ENCODE measurements around the gene NDUFA9.

Gene NDUFA9

GRCh38 chr12:4648501-4649357, at the start of gene NDUFA9, which contains the start of gene AKAP3:
NDUFA9 (plus strand) TSS chr12:4649114; CDS start chr12:4649127, 13 bp downstream.
AKAP3 (minus strand) TSS chr12:4649051; CDS start chr12:4638196, 10,855 bp downstream.
- DNase-seq, result peak; percentile 59

GRCh38 chr12:4603421-4603820, 45.5 kb upstream of the NDUFA9 start:
- no peak for DNase-seq

DNA sequence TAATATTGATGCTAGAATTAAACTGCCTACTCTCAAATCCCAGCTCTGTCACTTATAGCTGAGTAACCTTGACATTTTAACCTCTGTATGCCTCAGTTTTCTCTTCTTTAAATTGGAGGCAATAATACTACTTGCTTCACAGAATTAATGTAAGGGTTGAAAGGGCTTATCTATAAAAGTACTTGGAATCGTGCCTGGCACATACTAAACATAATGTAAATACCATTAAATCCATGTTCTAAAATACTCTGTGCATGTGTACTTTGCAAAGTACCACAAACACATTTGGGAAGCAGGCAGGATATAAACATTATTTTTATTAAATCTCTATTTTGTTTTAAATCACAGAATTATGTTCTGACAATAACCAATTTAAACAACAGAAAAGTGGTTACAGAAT, 45.0 kb upstream of the NDUFA9 start:
- no peak for DNase-seq

- peak; percentile 55 for DNase-seq
Measured at GRCh38 chr12:4604684-4605193, 44.2 kb upstream of the NDUFA9 start.

DNA sequence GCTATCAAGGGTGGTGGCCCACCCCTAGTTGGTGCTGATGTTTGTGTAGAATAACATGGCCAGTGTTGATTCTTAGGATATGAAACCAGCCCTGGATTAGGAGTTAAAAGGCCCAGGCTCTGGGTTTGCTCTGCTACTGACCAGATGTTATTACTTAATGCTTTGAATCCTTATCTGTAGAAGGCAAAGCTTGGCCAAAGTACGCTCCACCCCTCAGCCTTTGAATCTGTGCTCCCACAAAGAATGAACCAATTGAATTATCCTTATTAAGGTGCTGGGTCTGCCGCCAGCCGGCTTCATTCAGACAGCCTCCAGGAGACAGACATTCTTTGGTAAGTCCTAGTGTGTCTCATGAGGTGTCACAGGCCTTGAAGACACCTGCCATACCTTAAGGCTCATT, 41.9 kb upstream of the NDUFA9 start:
- no peak for DNase-seq

DNA sequence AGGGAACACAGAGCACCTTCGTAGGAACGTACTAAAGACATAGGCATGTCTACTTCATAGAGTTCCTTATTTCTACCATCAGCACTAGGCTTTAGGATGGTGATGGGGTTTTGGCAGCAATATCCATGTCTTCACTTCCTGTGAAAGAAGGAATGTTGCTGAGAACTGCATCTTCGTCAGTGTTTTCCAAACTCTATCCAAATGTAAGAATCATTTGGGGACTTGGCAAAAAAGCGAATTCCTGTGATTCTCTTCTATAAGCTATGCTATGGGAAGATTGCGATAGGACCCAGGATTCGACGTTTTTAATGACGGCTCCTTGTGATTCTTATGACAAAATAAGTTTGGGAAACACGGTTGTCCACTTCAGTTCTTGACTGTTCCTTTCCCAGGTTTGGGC, 39.8 kb upstream of the NDUFA9 start:
- DNase-seq, result no peak

GRCh38 chr12:4610481-4610880, 38.4 kb upstream of the NDUFA9 start:
- DNase-seq, result no peak

- DNase-seq, result no peak
Measured at GRCh38 chr12:4615667-4616066, 33.2 kb upstream of the NDUFA9 start.

DNA sequence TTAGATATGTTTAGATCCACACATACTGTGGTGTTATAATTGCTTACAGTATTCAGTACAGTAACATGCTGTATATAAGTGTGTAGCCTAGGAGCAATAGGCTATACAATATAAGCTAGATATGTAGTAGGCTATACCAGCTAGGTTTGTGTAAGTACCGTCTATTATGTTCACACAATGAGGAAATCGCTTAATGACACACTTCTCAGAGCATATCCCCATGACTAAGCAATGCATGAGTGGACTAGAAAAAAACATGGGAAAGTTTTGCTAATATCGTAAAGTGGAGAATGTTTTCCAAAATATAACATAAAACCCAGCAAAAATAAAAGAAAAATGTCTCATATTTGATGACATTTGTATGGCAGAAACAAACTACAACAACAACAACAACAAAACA, 27.4 kb upstream of the NDUFA9 start:
- DNase-seq, result no peak

DNA sequence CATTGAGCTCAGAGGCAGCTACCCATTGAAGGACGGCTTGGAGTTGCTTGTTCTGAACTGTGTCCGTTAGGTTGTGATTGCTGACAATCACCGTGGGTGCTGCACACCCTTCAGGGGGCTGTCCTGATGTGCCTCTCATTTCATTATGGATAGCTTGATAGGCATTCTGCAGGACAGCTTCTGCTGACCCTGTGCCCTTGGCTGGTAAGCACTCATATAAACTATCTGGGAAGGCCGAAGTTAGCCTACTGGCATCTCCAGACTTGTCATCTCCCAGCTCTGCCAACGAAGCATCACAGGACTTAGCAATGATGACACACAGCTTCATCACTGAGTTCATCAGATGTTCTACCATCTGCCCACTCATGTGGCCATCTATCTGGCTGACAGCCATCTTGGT, 22.4 kb upstream of the NDUFA9 start:
- DNase-seq, result no peak

DNA sequence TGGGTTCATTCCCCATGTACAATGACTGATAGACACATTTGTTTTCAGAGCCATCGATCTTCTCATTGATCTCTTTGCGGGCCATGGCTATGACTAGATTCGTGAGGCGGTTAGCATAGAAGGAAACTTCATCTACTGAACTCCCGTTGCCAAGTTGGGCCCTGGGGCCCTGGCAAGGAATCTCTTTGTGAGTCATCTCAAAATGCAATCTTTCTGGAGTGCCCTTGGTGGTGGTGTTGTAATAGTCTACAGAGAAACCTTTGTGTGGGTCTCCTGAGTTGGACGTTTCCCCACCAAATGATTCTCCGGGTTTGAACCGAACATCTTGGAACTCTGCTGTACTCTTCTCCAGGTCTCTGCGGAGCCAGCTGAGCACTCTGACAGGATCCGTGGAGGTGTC, 20.5 kb upstream of the NDUFA9 start:
- no peak for DNase-seq

DNA sequence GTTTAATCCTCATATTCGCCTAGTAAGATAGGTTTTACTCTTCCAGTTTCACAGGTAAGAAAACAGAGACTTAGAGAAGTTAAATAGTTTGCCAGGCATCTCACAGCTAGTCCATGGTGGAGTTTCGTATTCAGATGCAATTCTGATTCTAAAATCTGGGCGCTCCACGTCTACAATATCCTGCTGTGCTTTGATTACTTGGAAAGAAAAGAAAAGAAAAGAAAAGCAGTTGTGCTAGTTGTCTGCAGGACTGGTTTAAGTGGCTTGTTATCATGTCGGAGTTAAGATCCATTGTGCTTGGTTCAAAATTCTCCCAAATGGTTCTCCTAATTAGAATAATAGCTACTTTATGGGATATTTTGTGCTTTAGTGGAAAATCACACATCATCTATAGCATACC, 18.7 kb upstream of the NDUFA9 start:
- DNase-seq, result no peak

GRCh38 chr12:4643747-4644146, 5.2 kb upstream of the NDUFA9 start:
- no peak for DNase-seq

DNA sequence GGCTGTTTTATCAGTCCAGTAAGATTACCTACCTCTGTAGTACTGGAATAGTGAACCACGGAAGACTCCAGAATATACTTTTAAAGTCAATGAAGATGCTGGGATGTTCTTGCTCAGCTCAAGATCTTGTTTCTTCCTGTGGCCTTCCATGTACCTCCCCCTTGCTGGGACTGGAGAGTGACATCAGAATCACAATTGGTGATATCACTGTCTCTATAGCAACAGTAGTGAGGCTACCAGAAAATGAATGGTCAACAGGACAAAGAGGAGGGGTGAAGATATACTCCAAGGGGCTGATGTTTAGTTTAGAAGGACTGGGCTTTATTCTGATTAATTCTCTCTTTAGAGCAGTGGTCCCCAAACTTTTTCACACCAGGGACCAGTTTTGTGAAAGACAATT, 3.9 kb upstream of the NDUFA9 start:
- no peak for DNase-seq

DNA sequence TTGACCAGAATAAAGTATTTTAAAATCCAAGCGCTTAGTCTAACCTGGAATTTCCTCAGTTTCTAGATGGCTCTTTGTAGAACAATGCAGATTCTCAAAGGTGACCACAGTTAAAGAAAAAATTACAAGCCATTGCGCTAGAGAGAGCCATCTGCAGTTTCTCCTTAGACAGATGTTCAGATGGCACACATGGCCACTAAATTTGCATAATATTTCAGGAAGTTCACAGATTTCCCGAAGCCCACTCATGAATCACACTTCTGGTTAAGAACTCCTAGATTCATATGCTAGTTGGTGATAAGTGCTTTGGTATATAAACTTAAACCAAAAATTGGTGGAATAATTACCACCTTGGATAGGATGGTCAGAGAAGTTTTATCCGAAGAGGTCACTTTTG, 812 bp upstream of the NDUFA9 start:
- DNase-seq, result no peak

DNA sequence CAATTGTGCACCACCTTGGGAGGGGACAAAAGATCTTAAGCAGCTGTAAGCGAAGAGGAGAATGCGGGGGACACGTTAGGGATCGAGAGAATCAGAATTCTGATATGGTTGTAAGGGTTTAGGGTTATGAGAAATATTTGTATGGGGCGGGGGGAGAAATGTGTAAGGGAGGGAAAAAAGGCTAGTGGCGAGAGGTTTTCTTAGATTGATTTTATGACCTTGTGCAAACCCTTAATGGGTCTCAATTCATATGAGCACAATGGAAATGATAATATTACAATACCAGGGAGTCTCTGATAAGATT, 396 bp downstream of the NDUFA9 start:
- DNase-seq, result no peak

DNA sequence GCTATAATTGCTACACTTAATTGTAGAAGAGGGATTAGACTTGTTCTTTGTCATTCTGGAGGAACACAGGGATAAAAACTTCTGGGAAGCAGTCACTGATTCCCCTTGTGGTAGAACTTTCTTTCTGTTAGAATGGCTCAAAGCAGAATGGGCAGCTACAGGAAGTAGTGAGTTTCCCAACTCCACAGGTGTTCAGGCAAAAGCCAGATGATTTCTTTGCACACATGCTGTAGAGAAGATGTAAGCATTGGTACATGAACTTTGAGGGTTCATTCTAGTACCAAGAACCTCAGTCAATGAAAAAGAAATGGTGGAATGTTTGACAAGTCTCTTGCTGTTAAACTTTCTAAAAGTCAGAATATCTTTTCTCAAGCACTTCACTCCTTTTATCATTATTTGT, 4.3 kb downstream of the NDUFA9 start:
- DNase-seq, result no peak

DNA sequence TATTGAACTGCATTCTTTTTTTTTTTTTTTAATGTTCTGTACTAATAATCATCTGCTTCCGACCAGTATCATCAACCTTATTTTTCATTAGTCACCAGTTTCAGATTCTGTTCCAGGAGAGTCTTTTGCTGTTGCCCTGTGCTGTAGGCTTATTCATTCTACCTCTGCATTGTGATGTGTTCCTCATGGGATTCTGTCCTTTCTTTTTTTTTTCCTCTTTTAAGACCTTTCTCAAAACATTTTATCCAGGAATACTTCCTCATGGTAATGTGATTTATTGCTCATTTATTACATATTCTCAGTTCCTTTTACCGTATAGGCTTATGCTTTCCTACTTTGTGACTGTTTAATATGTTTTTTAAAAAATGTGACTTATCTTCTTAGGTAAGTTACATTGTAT, 4.8 kb downstream of the NDUFA9 start:
- DNase-seq, result no peak

GRCh38 chr12:4663971-4664505, 15.1 kb downstream of the NDUFA9 start:
- DNase-seq, result no peak

GRCh38 chr12:4665236-4665635, 16.3 kb downstream of the NDUFA9 start:
- DNase-seq, result no peak

DNA sequence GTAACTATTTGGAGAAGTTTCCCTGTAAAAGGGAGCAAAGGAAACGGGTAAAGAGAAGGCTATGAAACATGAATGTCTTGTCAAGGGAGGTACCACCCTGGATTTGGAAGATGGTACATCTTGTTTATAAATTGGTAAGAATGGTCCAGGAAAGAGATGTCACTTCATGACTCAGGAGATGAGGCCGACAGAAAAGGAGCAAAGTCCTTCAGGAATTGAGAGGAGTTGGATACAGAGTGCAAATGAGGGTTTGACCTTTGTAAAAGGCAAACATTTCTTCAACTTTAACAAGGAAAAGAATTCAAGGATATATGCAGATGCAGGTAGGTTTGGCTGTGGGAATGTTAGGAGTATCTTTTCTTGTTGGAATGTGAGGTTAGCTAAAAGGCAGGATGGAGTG, 30.8 kb downstream of the NDUFA9 start:
- DNase-seq, result no peak

DNA sequence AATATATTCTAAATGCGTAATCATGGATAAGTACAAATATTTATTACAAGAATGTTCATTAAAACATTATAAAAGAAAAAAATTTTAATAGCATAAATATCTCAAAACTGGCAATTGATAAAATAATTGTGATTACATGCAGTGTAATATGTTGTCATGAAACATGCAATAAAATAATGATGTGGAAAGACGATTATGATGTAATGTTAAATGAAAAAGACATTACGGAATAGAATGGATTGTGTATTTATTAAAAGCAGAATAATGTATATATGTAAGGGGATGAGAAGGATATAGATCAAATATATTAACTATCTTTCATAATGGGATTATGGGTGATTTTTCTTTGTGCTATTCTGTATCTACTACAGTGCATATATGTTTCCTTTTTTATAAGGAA, 32.8 kb downstream of the NDUFA9 start:
- no peak for DNase-seq

DNA sequence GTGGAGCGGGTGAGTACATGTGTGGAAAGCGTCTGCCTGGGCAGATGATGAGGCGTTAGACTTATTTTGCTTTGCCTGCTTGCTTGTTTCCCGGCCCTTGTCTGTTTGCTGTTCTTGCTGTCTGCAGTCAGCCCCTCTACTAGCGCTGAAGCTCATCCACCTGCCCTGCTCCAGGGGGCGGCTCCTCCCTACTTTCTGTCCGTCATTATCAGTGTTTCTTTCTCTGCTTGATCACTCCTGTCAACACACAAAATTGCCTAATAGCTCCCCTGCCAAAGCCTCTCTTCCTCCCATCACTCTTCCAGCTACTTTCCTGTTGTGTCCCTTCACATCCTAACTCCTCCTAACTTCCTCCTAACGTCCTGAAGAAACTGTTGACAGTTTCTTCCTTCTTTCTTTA, 36.4 kb downstream of the NDUFA9 start:
- no peak for DNase-seq

DNA sequence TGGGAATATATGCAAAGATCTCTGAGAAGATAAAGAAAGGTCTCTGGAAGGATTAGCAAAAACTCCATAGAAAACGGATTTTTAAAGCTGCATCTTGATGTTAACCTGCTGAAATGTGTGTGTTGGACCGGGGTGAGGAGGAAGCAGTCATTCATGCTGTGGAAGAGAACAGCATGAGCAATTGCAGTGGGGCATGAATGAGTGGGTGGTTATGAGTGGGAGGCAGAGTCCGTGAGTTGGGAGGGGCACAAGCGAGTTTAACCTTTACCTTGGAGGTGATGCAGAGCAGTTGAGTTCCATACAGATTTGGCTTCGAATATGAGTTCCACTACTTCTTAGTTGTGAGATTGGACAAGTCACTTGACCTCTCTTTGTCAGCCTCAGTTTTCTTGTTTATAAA, 41.8 kb downstream of the NDUFA9 start:
- no peak for DNase-seq
